Suprapubic skin (tissue), 4 donors: ENCODE measurements around the gene PARP8. TPM values are rescaled to one million over a fixed set of nuclear protein-coding genes. Genes with fewer than 3 reads are reported as not detected.

Experiments
- DNase-seq, 2 donors: peaks; one replicate each; pipeline ENCODE4 v3.0.0-alpha.2; 2019; ENCODE audit warnings: low spot score in 2 of 2
- H3K27ac ChIP-seq: fragments of 200-600 bp; sonication (generic); one replicate; pipeline ENCODE4 v1.5.1; 2019
- H3K27me3 ChIP-seq: fragments of 200-600 bp; sonication (generic); one replicate; pipeline ENCODE4 v1.5.1; 2019
- H3K36me3 ChIP-seq: fragments of 200-600 bp; sonication (generic); one replicate; pipeline ENCODE4 v1.5.1; 2019
- H3K4me1 ChIP-seq: fragments of 200-600 bp; sonication (generic); one replicate; pipeline ENCODE4 v1.5.1; 2019
- H3K4me3 ChIP-seq: fragments of 200-600 bp; sonication (generic); one replicate; pipeline ENCODE4 v1.5.1; 2019; ENCODE audit warnings: mild to moderate bottlenecking
- H3K9me3 ChIP-seq: fragments of 200-600 bp; sonication (generic); one replicate; pipeline ENCODE4 v1.5.1; 2019
- CTCF ChIP-seq, 2 donors: fragments of 200-600 bp in 1 of 2; fragments of 450-650 bp in 1 of 2; sonication (generic) in 1 of 2; IDR thresholded peaks; one replicate each; pipeline ENCODE4 v1.5.1; 2016 to 2019; ENCODE audit warnings: antibody characterized with exemption in 2 of 2, mild to moderate bottlenecking in 1 of 2, moderate library complexity in 1 of 2
- EP300 ChIP-seq: sonication (generic); formaldehyde crosslinking; IDR thresholded peaks from one replicate; pipeline ENCODE4 v1.6.1; 2017; ENCODE audit warnings: antibody characterized with exemption
- POLR2A ChIP-seq, 2 donors: fragments of 450-650 bp; IDR thresholded peaks; one replicate each; pipeline ENCODE4 v1.6.1; 2017; ENCODE audit warnings: antibody characterized with exemption in 2 of 2, mild to moderate bottlenecking in 2 of 2, moderate library complexity in 2 of 2
- POLR2AphosphoS5 ChIP-seq, 3 donors: sonication (generic); formaldehyde crosslinking; IDR thresholded peaks; one replicate each; pipeline ENCODE4 v1.6.1; 2017; ENCODE audit warnings: antibody characterized with exemption in 3 of 3
- WGBS: methylation state at CpG from one replicate; pipeline ENCODE4 v1.1.5; 2018; 5-methylcytosine and 5-hydroxymethylcytosine counted together
- total RNA-seq, 4 donors: library from RNA; depleted of rRNA; stranded (reverse); fragments of >200 nt; gene quantifications; one replicate each; pipeline ENCODE4 v1.1.0, GENCODE V29; 2016

PARP8 gene
- total RNA-seq, 4 donors from 2014 or later: 9.7 to 18.0 (median 13.2) TPM

GRCh38 chr5:50832657-50833284, 166.3 kb downstream of the PARP8 start:
- no peak for TF ChIP-seq POLR2AphosphoS5 (IDR thresholded peaks at IDR 0.05)
- no peak for TF ChIP-seq CTCF (IDR thresholded peaks at IDR 0.05)
- no peak for TF ChIP-seq POLR2A (IDR thresholded peaks at IDR 0.05)
- no peak for TF ChIP-seq EP300
- Histone ChIP-seq H3K36me3 (peaks cover 33% of the 10 kb centered on the region), H3K4me3 (no peak overlapping the region), H3K27me3 (no peaks in the 10 kb centered on the region), H3K27ac (no peak overlapping the region), H3K9me3 (no peaks in the 10 kb centered on the region), H3K4me1 (no peaks in the 10 kb centered on the region)
- no peak for DNase-seq
- WGBS: 85% methylated on average over 4 of the region's 4 CpGs

- Histone ChIP-seq H3K36me3 (peaks cover 18% of the 10 kb centered on the region), H3K9me3 (no peaks in the 10 kb centered on the region), H3K4me3 (no peak overlapping the region), H3K27me3 (no peaks in the 10 kb centered on the region), H3K4me1 (no peaks in the 10 kb centered on the region), H3K27ac (no peak overlapping the region)
- WGBS: 92% methylated on average over 2 of the region's 2 CpGs
- no peak for TF ChIP-seq POLR2A (IDR thresholded peaks at IDR 0.05)
- no peak for DNase-seq
These were observed 169.9 kb downstream of the PARP8 start for GRCh38 chr5:50836356-50836755.

DNA sequence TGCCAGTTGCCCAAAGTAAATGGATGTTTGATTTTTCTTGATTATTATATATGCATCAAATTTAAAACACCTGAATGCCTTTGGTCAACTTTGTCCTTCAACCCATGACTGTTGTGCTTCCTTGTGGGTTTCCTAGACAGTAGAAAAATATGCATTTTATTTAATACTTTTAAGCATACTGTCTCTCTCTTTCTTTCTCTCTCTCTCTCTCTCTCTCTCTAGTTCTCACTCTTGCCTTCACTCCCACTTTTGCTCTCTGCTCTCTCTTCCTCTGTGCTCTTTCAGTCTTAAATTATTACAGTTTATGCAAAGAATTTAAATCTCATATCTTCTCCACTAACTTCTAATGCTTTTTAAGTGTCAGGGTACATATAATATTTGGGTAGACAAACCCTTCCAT, 173.0 kb downstream of the PARP8 start:
- Histone ChIP-seq H3K9me3 (no peaks in the 10 kb centered on the region), H3K27me3 (no peaks in the 10 kb centered on the region), H3K36me3 (peaks cover 19% of the 10 kb centered on the region), H3K27ac (no peak overlapping the region), H3K4me1 (no peaks in the 10 kb centered on the region), H3K4me3 (no peak overlapping the region)
- DNase-seq: no peak
- TF ChIP-seq EP300: no peak
- TF ChIP-seq POLR2A (IDR thresholded peaks at IDR 0.05): no peak
- no peak for TF ChIP-seq CTCF (IDR thresholded peaks at IDR 0.05)
- TF ChIP-seq POLR2AphosphoS5 (IDR thresholded peaks at IDR 0.05): no peak

- Histone ChIP-seq H3K9me3 (no peaks in the 10 kb centered on the region), H3K27ac (no peak overlapping the region), H3K4me1 (no peaks in the 10 kb centered on the region), H3K36me3 (peaks cover 5% of the 10 kb centered on the region), H3K4me3 (no peak overlapping the region), H3K27me3 (no peaks in the 10 kb centered on the region)
- TF ChIP-seq EP300: no peak
- TF ChIP-seq POLR2A (IDR thresholded peaks at IDR 0.05): no peak
- no peak for TF ChIP-seq CTCF (IDR thresholded peaks at IDR 0.05)
- no peak for TF ChIP-seq POLR2AphosphoS5 (IDR thresholded peaks at IDR 0.05)
- DNase-seq: no peak
These were observed 176.7 kb downstream of the PARP8 start for GRCh38 chr5:50843091-50843490.

- H3K4me3 ChIP-seq: no peak overlapping the region
- H3K4me1 ChIP-seq: no peaks in the 10 kb centered on the region
- no peak for DNase-seq
- no peaks in the 10 kb centered on the region for H3K9me3 ChIP-seq
- TF ChIP-seq CTCF (IDR thresholded peaks at IDR 0.05) (no peak), EP300 (no peak), POLR2A (IDR thresholded peaks at IDR 0.05) (no peak), POLR2AphosphoS5 (IDR thresholded peaks at IDR 0.05) (no peak)
- WGBS: 75% methylated on average over 2 of the region's 2 CpGs
- H3K27ac ChIP-seq: no peak overlapping the region
- no peaks in the 10 kb centered on the region for H3K27me3 ChIP-seq
- peaks cover 5% of the 10 kb centered on the region for H3K36me3 ChIP-seq
These were observed 179.8 kb downstream of the PARP8 start for GRCh38 chr5:50846261-50846660.

DNA sequence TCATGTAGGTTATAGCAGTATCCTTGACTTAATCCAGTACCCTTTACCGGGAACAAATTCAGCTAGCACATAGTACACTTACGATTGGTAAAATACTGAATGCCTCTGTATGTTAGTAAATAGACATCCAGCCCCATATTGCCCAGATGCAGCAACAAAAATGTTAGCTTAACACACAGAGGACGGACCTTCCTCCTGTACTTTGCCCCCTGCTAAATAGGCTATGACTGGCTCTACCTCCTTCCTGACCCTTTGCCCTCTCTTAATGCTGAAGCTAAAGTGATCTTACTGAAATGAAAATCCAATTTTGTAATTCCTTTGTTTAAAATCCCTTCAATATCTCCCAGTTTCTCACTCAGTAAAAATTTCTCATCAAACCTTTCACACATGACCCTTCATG, 183.1 kb downstream of the PARP8 start:
- Histone ChIP-seq H3K36me3 (no peaks in the 10 kb centered on the region), H3K27ac (no peak overlapping the region), H3K9me3 (no peaks in the 10 kb centered on the region), H3K4me3 (no peak overlapping the region), H3K27me3 (no peaks in the 10 kb centered on the region), H3K4me1 (no peaks in the 10 kb centered on the region)
- TF ChIP-seq CTCF (IDR thresholded peaks at IDR 0.05): no peak
- TF ChIP-seq POLR2A (IDR thresholded peaks at IDR 0.05): no peak
- TF ChIP-seq POLR2AphosphoS5 (IDR thresholded peaks at IDR 0.05): no peak
- no peak for TF ChIP-seq EP300
- DNase-seq: no peak
- 93% methylated on average over 3 of the region's 3 CpGs for WGBS
